ENCODE data around the gene MALRD1.

MALRD1 gene

DNA sequence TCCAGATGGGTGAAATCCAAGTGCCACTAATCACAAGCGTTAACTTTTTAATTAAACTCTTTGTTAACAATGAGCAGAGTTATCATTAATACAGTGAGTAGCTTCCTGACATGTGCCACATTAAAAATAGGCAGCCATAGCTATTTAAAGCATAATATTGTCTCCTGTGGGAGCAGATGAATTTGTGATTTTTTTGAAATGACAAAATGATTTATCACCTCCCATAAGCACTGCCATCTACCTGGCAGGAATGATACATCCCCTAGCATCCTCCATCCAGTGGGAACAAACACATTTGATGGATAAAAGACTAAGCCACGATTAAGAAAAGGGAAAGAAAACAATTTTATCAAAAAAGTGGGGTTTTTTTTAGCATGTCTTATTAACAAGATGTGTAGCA lies 605.3 kb downstream of the MALRD1 start:
- Histone ChIP-seq H3K27ac (no peak overlapping the region), H3K9me3 (ENCODE audit: severe bottlenecking) (no peaks in the 10 kb centered on the region), H3K27me3 (ENCODE audit: insufficient read depth, low read depth, severe bottlenecking) (no peaks in the 10 kb centered on the region), H3K36me3 (no peaks in the 10 kb centered on the region), H3K4me3 (ENCODE audit: low read depth, low read length) (no peak overlapping the region)
- TF ChIP-seq, protein P1, sequence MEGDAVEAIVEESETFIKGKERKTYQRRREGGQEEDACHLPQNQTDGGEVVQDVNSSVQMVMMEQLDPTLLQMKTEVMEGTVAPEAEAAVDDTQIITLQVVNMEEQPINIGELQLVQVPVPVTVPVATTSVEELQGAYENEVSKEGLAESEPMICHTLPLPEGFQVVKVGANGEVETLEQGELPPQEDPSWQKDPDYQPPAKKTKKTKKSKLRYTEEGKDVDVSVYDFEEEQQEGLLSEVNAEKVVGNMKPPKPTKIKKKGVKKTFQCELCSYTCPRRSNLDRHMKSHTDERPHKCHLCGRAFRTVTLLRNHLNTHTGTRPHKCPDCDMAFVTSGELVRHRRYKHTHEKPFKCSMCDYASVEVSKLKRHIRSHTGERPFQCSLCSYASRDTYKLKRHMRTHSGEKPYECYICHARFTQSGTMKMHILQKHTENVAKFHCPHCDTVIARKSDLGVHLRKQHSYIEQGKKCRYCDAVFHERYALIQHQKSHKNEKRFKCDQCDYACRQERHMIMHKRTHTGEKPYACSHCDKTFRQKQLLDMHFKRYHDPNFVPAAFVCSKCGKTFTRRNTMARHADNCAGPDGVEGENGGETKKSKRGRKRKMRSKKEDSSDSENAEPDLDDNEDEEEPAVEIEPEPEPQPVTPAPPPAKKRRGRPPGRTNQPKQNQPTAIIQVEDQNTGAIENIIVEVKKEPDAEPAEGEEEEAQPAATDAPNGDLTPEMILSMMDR (IDR thresholded peaks at IDR 0.05; ENCODE audit: low read depth, low read length), result no peak
- no peak for DNase-seq

DNA sequence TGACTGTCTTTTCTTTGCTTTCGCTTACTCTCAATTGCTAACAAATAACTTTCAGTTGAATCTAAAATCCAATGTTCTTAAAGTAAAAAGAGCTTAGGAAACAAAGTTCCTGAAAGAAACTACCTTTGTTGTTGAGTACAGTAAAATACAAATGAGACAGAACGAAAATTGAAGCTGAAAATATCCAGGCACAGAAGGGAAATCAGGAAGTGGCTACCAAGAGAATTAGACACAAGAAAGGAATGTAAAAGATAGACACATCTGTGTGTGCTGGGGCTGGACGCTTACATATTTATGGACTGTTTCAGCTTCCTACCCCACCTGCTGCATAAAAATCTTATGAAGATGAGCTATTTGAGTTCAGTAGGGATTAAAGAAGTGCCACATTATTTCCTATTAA lies 606.0 kb downstream of the MALRD1 start:
- Histone ChIP-seq H3K9me3 (ENCODE audit: severe bottlenecking) (no peaks in the 10 kb centered on the region), H3K4me3 (ENCODE audit: low read depth, low read length) (no peak overlapping the region), H3K27me3 (ENCODE audit: insufficient read depth, low read depth, severe bottlenecking) (no peaks in the 10 kb centered on the region), H3K36me3 (no peaks in the 10 kb centered on the region), H3K27ac (no peak overlapping the region)
- no peak for DNase-seq
- TF ChIP-seq, protein P1 (IDR thresholded peaks at IDR 0.05; ENCODE audit: low read depth, low read length), result no peak

DNA sequence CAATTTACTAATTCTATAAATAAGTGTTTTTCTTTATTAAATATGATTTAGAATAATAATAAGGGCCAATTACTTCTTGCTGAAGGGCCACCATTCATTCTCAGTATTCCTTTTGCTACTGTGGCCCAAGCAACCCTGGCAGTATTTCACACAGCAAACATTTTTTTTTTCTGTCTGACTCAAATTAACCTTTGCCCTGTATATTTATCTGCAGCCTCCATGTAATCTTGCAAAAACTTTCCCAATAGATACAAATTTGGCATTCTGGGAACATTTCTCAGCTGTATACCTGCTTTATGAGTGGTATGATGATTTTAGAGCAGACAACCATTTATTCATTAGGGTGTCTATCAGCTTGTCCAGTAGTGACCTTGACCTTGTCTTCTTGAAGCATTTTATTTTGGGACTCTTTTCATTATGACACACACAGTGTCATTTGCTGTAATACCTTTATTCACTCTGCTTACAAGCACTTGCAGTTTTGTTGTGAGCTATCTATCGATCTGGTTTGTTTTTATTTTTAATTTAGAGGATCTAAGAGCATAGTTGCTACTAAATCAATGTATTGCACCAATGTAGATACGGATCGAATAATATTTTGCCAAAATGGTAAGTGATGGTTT lies 607.9 kb downstream of the MALRD1 start:
- H3K36me3 ChIP-seq, result no peaks in the 10 kb centered on the region
- H3K27me3 ChIP-seq (ENCODE audit: insufficient read depth, low read depth, severe bottlenecking), result no peaks in the 10 kb centered on the region
- no peaks in the 10 kb centered on the region for H3K9me3 ChIP-seq (ENCODE audit: severe bottlenecking)
- DNase-seq, result no peak
- TF ChIP-seq, protein P1 (IDR thresholded peaks at IDR 0.05; ENCODE audit: low read depth, low read length), result no peak
- no peak overlapping the region for H3K4me3 ChIP-seq (ENCODE audit: low read depth, low read length)
- H3K27ac ChIP-seq, result no peak overlapping the region

DNA sequence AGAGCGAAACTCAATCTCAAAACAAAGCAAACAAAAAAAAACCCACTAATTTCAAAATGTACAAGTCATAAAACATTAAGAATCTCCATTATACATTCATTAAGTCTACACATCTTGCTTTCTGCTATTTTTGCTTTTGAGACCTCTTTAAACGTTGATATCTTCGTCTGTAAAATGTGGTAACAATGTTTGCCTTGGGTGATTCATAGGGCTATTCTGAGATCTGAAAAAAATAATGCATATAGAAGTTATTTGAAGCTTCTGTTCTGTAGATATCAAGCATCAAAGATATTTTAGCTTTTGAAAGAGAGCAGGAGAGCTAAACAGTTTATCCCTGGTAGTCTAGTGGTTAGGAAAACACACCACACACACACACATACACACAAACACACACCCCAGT lies 609.5 kb downstream of the MALRD1 start:
- Histone ChIP-seq H3K9me3 (ENCODE audit: severe bottlenecking) (no peaks in the 10 kb centered on the region), H3K27ac (no peak overlapping the region), H3K4me3 (ENCODE audit: low read depth, low read length) (no peak overlapping the region), H3K36me3 (no peaks in the 10 kb centered on the region), H3K27me3 (ENCODE audit: insufficient read depth, low read depth, severe bottlenecking) (no peaks in the 10 kb centered on the region)
- DNase-seq, result no peak
- TF ChIP-seq, protein P1 (IDR thresholded peaks at IDR 0.05; ENCODE audit: low read depth, low read length), result no peak

DNA sequence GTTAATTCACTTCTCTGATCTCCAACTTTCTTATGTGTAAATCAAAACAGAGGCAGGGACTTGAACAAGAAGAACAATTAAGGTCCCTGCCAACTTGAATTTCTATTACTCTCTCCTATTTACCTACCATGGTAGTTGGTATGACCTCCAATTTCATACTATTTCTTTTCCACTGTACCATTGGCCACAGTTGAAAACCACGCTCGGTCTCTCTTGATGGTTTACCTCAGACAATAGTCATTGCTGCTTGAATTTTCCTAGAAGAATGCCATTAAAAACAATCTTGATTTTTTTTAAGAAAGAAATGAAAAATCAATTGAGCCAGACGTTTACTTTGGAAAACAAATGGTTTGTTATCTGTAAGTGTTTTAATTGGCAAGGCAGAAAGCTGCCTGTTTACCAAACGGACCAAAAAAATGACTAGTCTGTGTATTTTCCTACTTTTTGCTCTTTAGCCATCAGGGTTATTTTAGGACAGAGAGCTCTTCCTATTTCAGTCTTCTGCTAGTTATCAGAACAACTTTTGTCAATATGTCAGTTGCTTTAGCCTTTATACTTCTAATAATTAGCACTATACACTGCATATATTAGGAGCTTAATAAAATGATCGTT lies 610.1 kb downstream of the MALRD1 start:
- Histone ChIP-seq H3K4me3 (ENCODE audit: low read depth, low read length) (no peak overlapping the region), H3K27me3 (ENCODE audit: insufficient read depth, low read depth, severe bottlenecking) (no peaks in the 10 kb centered on the region), H3K9me3 (ENCODE audit: severe bottlenecking) (no peaks in the 10 kb centered on the region), H3K36me3 (no peaks in the 10 kb centered on the region), H3K27ac (no peak overlapping the region)
- TF ChIP-seq, protein P1 (IDR thresholded peaks at IDR 0.05; ENCODE audit: low read depth, low read length), result no peak
- DNase-seq, result no peak

All from WERI-Rb-1 (cell line).